HG02970 (cell line): ENCODE results near the gene JTB.
"Not testable (repeated sequence)": the region's sequence is repeated elsewhere in the genome, so short reads cannot be mapped to it uniquely, and the experiment has no call there.

Experiments used
- ATAC-seq: cut with Tn5 transposase; IDR thresholded peaks from one replicate; pipeline ENCODE4 v1.9.1; 2021; ENCODE audit warnings: mild to moderate bottlenecking, moderate library complexity, moderate number of reproducible peaks; ENCODE audit not compliant: unreplicated experiment, low FRiP score

JTB gene

GRCh38 chr1:153981735-153982134 is 4.3 kb upstream of the JTB start:
- not testable (repeated sequence) for ATAC-seq

- not testable (repeated sequence) for ATAC-seq
Measured at GRCh38 chr1:153979091-153979490, 1.6 kb upstream of the JTB start.

DNA sequence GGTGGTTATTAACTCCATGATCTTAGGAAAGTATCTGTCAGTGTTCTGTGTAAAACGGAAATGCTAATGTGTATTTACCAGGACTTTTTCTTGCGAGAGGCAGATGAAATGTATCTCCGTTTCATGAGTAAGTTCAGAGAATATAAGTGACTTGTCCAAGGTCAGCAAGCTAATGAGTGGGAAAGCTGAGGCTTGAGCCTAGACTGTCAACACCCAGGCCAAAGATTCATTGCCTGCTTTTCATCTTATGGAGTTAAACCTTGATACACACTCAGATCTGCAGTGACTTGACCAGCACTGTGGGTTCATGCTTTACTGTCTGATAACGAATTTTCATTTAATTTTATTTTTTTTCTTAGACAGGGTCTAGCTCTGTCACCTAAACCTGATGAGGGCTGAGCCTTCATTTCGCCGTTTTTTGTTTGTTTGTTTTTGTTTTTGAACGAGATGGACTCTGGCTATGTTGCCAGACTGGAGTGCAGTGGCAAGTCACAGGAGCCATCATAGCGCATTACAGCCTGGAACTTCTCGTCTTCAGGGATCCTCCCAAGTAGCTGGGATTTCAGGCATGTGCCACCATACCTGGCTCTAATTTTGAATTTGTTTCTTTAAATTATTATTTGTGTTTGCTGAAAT is 918 bp upstream of the JTB start:
- no peak for ATAC-seq

- no peak for ATAC-seq
Measured at GRCh38 chr1:153976819-153977249, 640 bp downstream of the JTB start.

GRCh38 chr1:153973525-153973924 is 3.9 kb downstream of the JTB start:
- ATAC-seq = no peak

- ATAC-seq = no peak
Measured at GRCh38 chr1:153973071-153973470, 4.4 kb downstream of the JTB start.

DNA sequence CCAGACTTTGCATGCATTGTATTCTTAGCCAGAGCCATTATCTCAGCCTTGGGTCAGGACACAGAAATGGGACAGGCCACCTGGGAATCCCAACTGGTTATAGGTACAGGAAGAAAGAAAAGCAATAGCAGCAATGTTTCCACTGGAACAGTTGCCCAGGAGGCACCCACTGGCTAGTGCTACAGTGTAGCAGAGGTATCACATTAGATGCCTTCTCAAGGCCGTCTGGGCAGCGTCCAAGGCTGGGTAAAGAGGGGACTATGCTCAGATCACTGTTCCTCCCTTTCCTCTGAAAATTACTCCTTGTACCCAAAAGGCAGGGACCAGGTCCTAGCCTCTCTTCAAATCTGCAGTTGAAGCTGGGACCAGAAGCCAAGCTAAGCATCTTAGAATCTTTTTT is 7.1 kb downstream of the JTB start:
- no peak for ATAC-seq

DNA sequence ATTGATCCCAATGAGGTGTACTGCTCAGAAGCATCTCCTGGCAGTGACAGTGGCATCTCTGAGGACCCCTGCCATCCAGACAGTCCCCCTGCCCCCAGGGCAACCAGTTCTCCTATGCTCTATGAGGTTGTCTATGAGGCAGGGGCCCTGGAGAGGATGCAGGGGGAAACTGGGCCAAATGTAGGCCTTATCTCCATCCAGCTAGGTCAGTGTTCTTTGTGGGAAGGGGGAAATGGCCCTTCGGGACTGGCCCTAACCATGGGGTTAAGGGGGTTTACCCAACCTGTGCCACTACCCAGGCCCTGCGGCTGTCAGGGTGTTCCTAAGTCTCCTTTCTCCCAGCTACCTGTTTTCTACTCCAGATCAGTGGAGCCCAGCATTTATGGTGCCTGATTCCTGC is 8.5 kb downstream of the JTB start:
- ATAC-seq = no peak

DNA sequence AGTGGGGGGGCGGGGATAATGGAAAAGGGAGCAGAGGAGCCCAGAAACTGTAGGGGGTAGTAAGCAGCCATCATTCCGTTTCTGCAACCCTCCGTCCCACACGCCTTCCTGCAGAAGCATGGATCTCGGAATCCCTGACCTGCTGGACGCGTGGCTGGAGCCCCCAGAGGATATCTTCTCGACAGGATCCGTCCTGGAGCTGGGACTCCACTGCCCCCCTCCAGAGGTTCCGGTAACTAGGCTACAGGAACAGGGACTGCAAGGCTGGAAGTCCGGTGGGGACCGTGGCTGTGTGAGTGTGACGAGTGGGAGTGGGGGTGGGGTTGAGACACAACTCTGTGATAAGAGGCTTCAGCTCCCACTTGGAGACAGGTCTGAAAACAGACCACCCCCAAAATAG is 9.1 kb downstream of the JTB start:
- ATAC-seq = no peak

DNA sequence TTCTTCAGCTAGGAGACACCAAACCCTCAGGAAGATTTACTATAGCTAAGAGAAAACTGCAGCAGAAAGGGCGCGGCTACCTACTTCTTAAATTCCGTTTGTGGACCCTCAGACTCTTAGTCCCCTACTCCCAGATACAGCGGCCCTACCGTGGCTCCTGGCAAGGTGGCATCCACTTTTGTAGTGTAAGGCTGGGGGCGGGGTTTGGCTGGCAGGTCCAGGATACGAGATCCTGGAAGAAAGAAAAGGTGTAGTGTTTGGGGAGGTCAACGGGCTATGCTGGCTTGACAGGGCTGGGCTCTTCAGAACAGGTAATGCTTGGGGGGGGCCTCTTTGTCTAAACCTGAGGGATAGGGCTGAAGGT is 9.5 kb downstream of the JTB start:
- no peak for ATAC-seq

GRCh38 chr1:153967107-153967999 is 10.1 kb downstream of the JTB start, which contains the start of gene CREB3L4:
TSS of gene CREB3L4 (plus strand) at chr1:153967902. CDS start at chr1:153968526, 624 bp downstream.
- ATAC-seq = peak; percentile 60

DNA sequence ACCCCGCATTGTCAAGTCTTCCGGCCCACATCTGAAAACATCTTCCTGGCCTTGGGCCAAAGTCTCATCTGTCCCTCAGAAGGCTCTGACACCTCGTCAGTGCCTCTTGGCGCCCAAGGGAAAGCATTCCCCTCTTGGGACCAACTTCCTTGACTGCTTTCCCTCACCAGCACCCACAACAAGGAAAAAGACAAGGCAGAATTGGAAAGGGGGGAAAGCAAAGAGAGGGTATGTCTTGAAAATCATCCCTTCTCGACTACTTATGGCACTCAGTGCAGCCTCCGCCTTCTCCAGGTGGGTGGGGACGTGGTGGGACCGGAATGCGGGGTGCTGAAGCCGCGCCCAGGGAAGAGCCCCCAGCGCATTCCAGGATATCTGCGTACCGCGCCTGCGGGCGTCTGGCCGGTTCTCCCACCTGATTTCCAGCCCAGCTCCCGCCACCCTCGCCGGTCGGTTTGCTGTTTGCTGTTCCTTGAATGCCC is 13.6 kb downstream of the JTB start:
- ATAC-seq = no peak

DNA sequence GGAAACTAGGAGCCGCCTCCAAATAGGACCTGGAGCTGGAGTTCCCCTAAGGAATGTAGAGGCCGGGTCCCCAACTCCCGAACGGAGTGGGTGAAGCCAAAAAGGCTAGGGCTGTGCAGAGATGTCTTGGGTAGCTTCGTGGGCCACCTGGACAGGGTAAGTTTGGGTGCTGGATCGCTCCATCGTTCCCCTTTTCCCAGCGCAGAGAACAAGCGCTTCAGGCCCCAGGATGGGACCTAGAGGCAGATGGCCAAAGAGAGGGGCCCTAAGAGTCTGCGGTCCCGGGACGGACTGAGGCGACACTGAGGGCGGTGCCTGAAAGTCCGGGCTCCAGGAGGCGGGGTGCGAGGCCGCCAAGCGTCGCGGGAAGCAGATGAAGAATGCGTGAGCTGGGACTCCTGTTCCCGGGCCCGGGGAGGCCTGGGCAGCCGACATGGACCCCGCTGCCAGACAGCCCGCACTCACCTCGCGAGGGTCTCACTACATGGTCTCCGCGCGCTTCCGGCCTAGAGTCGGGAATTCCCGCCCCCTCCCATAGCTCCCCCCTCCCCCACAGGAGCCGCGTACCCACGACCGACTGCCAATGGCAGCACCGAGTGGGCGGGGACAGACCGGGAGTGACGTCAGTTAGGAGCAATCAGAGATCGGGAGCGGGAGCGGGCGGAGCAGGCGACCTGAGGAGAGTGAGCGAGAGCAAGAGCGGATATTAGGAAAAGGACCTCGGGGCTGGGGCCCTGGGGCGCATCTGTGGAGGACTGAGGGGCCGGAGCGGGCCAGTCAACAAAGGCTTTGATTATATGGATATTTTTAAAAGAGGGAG is 14.2 kb downstream of the JTB start, which contains the start of gene SLC39A1:
TSS of gene SLC39A1 (minus strand) at position 508 of the 820 bp plus-strand sequence. CDS start 822 bp downstream, outside the sequence.
- ATAC-seq = peak; percentile 31

DNA sequence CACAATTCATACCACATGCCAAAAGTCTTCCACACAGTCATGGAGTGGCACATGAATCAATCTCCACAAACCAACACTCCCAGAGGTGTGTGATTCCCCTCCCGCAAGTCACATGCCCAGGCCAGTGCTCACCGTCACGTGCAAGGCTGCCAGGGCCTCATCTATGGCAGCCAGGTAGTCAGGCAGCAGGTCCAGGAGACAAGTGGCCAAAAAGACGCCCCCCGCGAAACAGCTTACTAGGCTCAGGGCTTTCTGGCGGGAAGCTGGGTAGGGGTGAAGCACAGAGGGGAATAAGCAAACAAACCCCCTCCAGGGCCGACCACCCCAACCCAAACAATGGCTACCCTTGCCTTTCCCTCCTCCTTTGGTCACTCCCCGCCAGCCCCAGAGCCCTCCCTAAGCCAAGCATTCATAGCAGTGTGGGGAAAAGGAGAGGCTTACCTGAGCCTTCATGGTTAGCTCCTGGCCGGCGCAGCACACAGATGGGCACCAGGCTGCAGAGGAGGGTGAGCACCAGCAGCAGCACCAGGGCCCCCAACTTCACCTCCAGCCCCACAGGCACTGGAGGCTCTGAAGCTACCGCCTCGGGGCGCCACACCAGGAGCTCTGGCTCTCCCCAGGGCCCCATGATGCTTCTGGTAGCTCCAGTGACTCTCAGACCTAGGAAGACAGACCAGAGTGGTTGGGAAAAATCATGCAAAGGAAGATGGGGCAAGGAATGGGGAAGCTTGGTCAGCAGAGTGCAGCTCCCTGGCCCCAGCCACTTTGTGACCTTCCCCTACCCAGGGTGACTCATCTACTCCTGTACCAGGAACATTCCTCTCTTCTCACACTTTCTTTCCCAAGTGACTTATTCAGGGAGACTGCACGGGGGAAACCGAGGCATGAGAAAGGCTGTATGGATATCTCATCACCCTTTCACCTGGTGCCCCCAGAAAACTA is 15.1 kb downstream of the JTB start:
- ATAC-seq = no peak

DNA sequence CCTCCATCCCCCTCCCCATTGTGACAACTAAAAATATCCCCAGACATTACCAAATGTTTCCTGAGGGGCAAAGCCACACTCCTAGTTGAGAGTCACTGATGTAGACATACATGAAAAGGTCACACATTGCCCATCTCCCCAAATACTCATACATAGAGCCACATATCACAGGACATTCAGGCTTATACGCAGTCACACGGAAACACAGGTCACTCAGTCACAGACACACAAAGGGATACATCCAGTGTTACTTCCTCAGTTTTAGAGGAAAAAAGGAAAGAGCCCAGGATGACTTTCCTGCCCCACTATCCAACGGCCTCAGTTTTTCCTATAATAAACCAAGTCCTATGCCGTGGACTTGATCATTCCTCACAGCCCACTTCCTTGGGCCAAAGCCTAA is 16.1 kb downstream of the JTB start:
- ATAC-seq = no peak

GRCh38 chr1:153960206-153960605 is 17.3 kb downstream of the JTB start:
- no peak for ATAC-seq

GRCh38 chr1:153959454-153959853 is 18.0 kb downstream of the JTB start:
- no peak for ATAC-seq

- ATAC-seq = no peak
Measured at GRCh38 chr1:153958961-153959260, 18.6 kb downstream of the JTB start.

GRCh38 chr1:153958111-153958960 is 19.1 kb downstream of the JTB start, which contains the start of gene CRTC2:
TSS of gene CRTC2 (minus strand) at chr1:153958612. CDS start at chr1:153958497, 115 bp downstream.
- peak; percentile 76 for ATAC-seq
